HepG2 (cell line): Measurements from ENCODE around the gene LYZL6. TPM values are rescaled to one million over a fixed set of nuclear protein-coding genes. Genes with fewer than 3 reads are reported as not detected.

Experiments used
- DNMT1 ChIP-seq: sonication (generic); formaldehyde crosslinking; IDR thresholded peaks from 2 replicates; pipeline ENCODE4 v1.5.1; 2020; ENCODE audit warnings: mild to moderate bottlenecking, missing genetic modification reagents
- JUN ChIP-seq: sonication (generic); formaldehyde crosslinking; IDR thresholded peaks from 2 replicates; pipeline ENCODE4 v1.4.0; 2020; ENCODE audit warnings: mild to moderate bottlenecking, missing genetic modification reagents
- MTA1 ChIP-seq: sonication (generic); formaldehyde crosslinking; IDR thresholded peaks from 2 replicates; pipeline ENCODE4 v1.4.0; 2020; ENCODE audit warnings: missing genetic modification reagents, mild to moderate bottlenecking, borderline replicate concordance
- NFE2L2 ChIP-seq: fragments of 150-350 bp; IDR thresholded peaks from 2 replicates; pipeline ENCODE4 v1.6.1; 2014; ENCODE audit warnings: low read length
- SRSF9 ChIP-seq: fragments of 200-400 bp; formaldehyde crosslinking; IDR thresholded peaks from 2 replicates; pipeline ENCODE4 v1.6.1; 2018; ENCODE audit warnings: borderline replicate concordance, mild to moderate bottlenecking, low read depth, low read length; ENCODE audit not compliant: insufficient read depth, poor library complexity, severe bottlenecking
- U2AF1 ChIP-seq: fragments of 200-400 bp; formaldehyde crosslinking; optimal IDR thresholded peaks from 2 replicates; pipeline ENCODE3; 2017; ENCODE audit warnings: mild to moderate bottlenecking, low read depth, low read length
- YY1 ChIP-seq: IDR thresholded peaks from 2 replicates; pipeline ENCODE4 v1.6.1; 2011; ENCODE audit warnings: low read length, low read depth, moderate library complexity, mild to moderate bottlenecking; ENCODE audit not compliant: insufficient read depth, insufficient replicate concordance
- ZKSCAN8 ChIP-seq: IDR thresholded peaks from 2 replicates; pipeline ENCODE4 v1.6.1; 2016; ENCODE audit warnings: borderline replicate concordance, missing genetic modification reagents, missing compliant biosample characterization
- ZNF780A ChIP-seq: sonication (generic); formaldehyde crosslinking; IDR thresholded peaks from 2 replicates; pipeline ENCODE4 v1.8.0; 2022; ENCODE audit warnings: mild to moderate bottlenecking, missing genetic modification reagents, moderate library complexity
- ZNF839 ChIP-seq: sonication (generic); formaldehyde crosslinking; IDR thresholded peaks from 2 replicates; pipeline ENCODE4 v1.4.0; 2020; ENCODE audit warnings: missing genetic modification reagents, mild to moderate bottlenecking, borderline replicate concordance
- polyA plus RNA-seq, 8 experiments: library from polyadenylated mRNA; depleted of rRNA in 3 of 8; stranded (reverse) in 7 of 8; unstranded in 1 of 8; fragments of >200 nt; fragmentation: Illumina TruSeq in 4 of 8; extraction: Trizol in 4 of 8; gene quantifications; 2 replicates each; pipeline versions ENCODE4 v1.2.1 to v1.2.3, GENCODE V29; 2011 to 2016; ENCODE audit warnings: low read depth in 4 of 8, missing spikeins in 1 of 8, mixed read lengths in 1 of 8; ENCODE audit not compliant: insufficient read depth in 1 of 8
- total RNA-seq, 5 experiments: library from RNA; depleted of rRNA; stranded (reverse); fragments of >200 nt; fragmentation: Illumina TruSeq; extraction: Trizol; gene quantifications; 2 replicates each; pipeline ENCODE4 v1.2.3, GENCODE V29; 2016; ENCODE audit warnings: low read depth in 1 of 5
- TF ChIP-seq, protein P1 (sequence below): sonication (generic); formaldehyde crosslinking; IDR thresholded peaks from 2 replicates; pipeline ENCODE4 v1.4.0; 2020; ENCODE audit warnings: mild to moderate bottlenecking, missing genetic modification reagents
- TF ChIP-seq, protein P2 (sequence below): sonication (generic); formaldehyde crosslinking; IDR thresholded peaks from 2 replicates; pipeline ENCODE4 v1.8.0; 2022; ENCODE audit warnings: mild to moderate bottlenecking, missing genetic modification reagents, borderline replicate concordance
- TF ChIP-seq, protein P3 (sequence below): sonication (generic); formaldehyde crosslinking; IDR thresholded peaks from 2 replicates; pipeline ENCODE4 v1.8.1; 2023; ENCODE audit warnings: mild to moderate bottlenecking, missing genetic modification reagents
- TF ChIP-seq, protein P4 (sequence below): sonication (generic); formaldehyde crosslinking; IDR thresholded peaks from 2 replicates; pipeline ENCODE4 v1.4.0; 2020; ENCODE audit warnings: missing genetic modification reagents
- TF ChIP-seq, protein P5 (sequence below): sonication (generic); formaldehyde crosslinking; IDR thresholded peaks from 2 replicates; pipeline ENCODE4 v1.8.0; 2022; ENCODE audit warnings: mild to moderate bottlenecking, missing genetic modification reagents; ENCODE audit not compliant: insufficient replicate concordance
- TF ChIP-seq, protein P6 (sequence below), 2 experiments: sonication (generic) in 1 of 2; formaldehyde crosslinking in 1 of 2; IDR thresholded peaks; 2 replicates each; pipeline versions ENCODE4 v1.4.0 to v1.6.1; 2018 to 2020; ENCODE audit warnings: missing genetic modification reagents in 2 of 2, borderline replicate concordance in 1 of 2, low read depth in 1 of 2, mild to moderate bottlenecking in 1 of 2, missing biosample characterization in 1 of 2

Gene LYZL6
- total and polyA plus RNA-seq, 2 of the 13 experiments (the other 11 are each of a cell fraction or from before 2014, with no cell fraction given): not detected

DNA sequence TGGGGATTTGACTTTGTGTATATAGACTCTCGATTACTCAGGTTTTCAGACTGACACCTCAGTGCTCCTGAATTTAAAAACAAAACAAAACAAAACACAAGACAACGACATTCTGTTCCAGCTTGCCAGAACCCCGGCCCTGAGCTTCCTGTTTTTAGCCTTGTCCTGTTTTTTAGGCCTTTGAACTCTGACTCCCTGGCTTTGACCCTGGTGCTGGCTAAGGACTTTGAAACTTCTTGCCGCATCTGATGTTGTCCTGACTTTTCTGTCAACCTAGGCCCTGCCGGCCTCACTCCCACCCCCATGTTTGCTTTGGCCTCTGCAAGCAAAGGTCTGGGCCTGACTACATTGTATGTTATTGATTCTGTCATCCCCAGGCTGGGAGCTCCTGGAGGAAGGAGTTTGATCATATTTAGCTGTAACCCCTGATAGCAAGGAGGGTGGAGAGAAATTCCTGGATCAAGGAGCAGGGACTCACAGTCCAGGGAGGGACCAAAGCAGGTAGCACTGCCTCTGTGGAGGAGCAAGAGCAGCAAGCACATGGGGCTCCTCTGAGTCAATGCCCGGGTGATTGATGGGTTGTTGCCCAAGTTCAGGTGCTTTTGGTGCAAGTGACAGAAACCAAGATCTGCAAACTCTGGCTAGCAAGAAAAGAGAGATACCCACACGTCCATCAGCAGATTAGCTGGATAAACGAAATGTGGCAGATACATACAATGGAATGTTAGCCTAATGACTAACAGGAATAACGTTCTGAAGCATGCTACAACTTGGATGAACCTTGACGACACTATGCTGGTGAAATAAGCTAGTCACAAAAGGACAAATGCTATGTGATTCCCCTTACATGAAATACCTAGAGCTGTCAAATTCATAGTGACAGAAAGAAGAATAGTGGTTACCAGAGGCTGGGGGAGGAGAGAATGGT is 30.1 kb upstream of the LYZL6 start (continued):
- TF ChIP-seq NFE2L2 (no peak), SRSF9 (no peak), DNMT1 (CRISPR knock-in tag) (0 out of 2 replicates have a peak, but pooled peaks have one; percentile 76), ZNF839 (no peak), ZKSCAN8 (CRISPR knock-in tag) (peak; percentile 75; the same call in 1 of the 2 replicates), MTA1 (peak; percentile 97), JUN (CRISPR knock-in tag) (peak; percentile 31; the same call in 1 of the 2 replicates), ZNF780A (CRISPR knock-in tag) (0 out of 2 replicates have a peak, but pooled peaks have one; percentile 54), U2AF1 (no peak), YY1 (peak; percentile 59)
- TF ChIP-seq, protein P1, sequence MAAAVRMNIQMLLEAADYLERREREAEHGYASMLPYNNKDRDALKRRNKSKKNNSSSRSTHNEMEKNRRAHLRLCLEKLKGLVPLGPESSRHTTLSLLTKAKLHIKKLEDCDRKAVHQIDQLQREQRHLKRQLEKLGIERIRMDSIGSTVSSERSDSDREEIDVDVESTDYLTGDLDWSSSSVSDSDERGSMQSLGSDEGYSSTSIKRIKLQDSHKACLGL: no peak
- TF ChIP-seq, protein P2, sequence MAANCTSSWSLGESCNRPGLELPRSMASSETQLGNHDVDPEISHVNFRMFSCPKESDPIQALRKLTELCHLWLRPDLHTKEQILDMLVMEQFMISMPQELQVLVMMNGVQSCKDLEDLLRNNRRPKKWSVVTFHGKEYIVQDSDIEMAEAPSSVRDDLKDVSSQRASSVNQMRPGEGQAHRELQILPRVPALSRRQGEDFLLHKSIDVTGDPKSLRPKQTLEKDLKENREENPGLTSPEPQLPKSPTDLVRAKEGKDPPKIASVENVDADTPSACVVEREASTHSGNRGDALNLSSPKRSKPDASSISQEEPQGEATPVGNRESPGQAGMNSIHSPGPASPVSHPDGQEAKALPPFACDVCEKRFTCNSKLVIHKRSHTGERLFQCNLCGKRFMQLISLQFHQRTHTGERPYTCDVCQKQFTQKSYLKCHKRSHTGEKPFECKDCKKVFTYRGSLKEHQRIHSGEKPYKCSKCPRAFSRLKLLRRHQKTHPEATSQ: peak; percentile 82; the same call in 1 of the 2 replicates
- TF ChIP-seq, protein P3, sequence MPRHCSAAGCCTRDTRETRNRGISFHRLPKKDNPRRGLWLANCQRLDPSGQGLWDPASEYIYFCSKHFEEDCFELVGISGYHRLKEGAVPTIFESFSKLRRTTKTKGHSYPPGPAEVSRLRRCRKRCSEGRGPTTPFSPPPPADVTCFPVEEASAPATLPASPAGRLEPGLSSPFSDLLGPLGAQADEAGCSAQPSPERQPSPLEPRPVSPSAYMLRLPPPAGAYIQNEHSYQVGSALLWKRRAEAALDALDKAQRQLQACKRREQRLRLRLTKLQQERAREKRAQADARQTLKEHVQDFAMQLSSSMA (CRISPR knock-in tag): no peak
- TF ChIP-seq, protein P4, sequence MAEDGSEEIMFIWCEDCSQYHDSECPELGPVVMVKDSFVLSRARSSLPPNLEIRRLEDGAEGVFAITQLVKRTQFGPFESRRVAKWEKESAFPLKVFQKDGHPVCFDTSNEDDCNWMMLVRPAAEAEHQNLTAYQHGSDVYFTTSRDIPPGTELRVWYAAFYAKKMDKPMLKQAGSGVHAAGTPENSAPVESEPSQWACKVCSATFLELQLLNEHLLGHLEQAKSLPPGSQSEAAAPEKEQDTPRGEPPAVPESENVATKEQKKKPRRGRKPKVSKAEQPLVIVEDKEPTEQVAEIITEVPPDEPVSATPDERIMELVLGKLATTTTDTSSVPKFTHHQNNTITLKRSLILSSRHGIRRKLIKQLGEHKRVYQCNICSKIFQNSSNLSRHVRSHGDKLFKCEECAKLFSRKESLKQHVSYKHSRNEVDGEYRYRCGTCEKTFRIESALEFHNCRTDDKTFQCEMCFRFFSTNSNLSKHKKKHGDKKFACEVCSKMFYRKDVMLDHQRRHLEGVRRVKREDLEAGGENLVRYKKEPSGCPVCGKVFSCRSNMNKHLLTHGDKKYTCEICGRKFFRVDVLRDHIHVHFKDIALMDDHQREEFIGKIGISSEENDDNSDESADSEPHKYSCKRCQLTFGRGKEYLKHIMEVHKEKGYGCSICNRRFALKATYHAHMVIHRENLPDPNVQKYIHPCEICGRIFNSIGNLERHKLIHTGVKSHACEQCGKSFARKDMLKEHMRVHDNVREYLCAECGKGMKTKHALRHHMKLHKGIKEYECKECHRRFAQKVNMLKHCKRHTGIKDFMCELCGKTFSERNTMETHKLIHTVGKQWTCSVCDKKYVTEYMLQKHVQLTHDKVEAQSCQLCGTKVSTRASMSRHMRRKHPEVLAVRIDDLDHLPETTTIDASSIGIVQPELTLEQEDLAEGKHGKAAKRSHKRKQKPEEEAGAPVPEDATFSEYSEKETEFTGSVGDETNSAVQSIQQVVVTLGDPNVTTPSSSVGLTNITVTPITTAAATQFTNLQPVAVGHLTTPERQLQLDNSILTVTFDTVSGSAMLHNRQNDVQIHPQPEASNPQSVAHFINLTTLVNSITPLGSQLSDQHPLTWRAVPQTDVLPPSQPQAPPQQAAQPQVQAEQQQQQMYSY: peak; percentile 89
- TF ChIP-seq, protein P5, sequence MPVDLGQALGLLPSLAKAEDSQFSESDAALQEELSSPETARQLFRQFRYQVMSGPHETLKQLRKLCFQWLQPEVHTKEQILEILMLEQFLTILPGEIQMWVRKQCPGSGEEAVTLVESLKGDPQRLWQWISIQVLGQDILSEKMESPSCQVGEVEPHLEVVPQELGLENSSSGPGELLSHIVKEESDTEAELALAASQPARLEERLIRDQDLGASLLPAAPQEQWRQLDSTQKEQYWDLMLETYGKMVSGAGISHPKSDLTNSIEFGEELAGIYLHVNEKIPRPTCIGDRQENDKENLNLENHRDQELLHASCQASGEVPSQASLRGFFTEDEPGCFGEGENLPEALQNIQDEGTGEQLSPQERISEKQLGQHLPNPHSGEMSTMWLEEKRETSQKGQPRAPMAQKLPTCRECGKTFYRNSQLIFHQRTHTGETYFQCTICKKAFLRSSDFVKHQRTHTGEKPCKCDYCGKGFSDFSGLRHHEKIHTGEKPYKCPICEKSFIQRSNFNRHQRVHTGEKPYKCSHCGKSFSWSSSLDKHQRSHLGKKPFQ (CRISPR knock-in tag): no peak
- TF ChIP-seq, protein P6, sequence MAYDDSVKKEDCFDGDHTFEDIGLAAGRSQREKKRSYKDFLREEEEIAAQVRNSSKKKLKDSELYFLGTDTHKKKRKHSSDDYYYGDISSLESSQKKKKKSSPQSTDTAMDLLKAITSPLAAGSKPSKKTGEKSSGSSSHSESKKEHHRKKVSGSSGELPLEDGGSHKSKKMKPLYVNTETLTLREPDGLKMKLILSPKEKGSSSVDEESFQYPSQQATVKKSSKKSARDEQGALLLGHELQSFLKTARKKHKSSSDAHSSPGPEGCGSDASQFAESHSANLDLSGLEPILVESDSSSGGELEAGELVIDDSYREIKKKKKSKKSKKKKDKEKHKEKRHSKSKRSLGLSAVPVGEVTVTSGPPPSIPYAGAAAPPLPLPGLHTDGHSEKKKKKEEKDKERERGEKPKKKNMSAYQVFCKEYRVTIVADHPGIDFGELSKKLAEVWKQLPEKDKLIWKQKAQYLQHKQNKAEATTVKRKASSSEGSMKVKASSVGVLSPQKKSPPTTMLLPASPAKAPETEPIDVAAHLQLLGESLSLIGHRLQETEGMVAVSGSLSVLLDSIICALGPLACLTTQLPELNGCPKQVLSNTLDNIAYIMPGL (CRISPR knock-in tag; IDR thresholded peaks at IDR 0.05; ENCODE audit: borderline replicate concordance in 1 of 2, low read depth in 1 of 2): peak; percentile 37 to 64; a peak in 2 of 4 replicates
